NOMO-1 treated with dmso at 0.1 percent for 144 hours (cell line): ENCODE results near the gene ZNF77.
"Not testable (repeated sequence)": the region's sequence is repeated elsewhere in the genome, so short reads cannot be mapped to it uniquely, and the experiment has no call there.

Source experiments
- DNase-seq: peaks from one replicate; lab custom pipeline; 2025; ENCODE audit not compliant: unreplicated experiment; lab: John Stamatoyannopoulos, UW

ZNF77 gene

GRCh38 chr19:2944775-2945574 is at the start of gene ZNF77:
Gene ZNF77, minus strand, starts transcription at chr19:2944971. Its CDS starts 131 bp downstream, at chr19:2944840.
- DNase-seq: peak; percentile 97

DNA sequence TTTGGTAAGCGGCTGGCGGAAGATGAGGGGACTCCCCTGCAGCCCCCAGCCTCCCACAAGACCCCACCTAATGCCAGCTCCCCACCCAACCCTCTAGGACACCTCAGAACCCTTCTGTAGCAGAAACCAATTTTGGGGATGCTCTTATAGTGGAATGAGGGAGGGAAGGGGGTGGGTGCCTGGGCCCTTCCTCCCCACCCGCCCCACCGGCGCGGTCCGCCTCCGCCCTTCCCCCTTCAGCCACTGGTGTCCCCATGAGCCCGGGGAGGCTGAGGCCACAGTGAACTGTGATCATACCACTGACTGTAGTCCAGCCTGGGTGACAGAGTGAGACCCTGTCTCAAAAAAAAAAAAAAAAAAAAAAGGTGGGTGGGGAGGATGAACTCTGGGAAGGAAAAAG is 48.8 kb upstream of the ZNF77 start:
- DNase-seq: no peak

- DNase-seq: no peak
Measured at GRCh38 chr19:2992958-2993357, 48.2 kb upstream of the ZNF77 start.

DNA sequence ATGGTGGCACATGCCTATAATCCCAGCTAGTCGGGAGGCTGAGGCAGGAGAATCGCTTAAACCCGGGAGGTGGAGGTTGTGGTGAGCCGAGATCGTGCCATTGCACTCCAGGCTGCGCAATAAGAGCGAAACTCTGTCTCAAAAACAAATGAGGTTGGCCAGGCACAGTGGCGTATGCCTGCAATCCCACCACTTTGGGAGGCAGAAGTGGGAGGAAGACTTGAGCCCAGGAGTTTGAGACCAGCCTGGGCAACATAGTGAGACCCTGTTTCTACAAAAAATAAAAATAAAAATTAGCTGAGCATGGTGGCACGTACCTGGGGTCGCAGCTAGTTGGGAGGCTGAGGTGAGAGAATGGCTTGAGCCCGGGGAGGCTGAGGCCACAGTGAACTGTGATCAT is 47.6 kb upstream of the ZNF77 start:
- not testable (repeated sequence) for DNase-seq

DNA sequence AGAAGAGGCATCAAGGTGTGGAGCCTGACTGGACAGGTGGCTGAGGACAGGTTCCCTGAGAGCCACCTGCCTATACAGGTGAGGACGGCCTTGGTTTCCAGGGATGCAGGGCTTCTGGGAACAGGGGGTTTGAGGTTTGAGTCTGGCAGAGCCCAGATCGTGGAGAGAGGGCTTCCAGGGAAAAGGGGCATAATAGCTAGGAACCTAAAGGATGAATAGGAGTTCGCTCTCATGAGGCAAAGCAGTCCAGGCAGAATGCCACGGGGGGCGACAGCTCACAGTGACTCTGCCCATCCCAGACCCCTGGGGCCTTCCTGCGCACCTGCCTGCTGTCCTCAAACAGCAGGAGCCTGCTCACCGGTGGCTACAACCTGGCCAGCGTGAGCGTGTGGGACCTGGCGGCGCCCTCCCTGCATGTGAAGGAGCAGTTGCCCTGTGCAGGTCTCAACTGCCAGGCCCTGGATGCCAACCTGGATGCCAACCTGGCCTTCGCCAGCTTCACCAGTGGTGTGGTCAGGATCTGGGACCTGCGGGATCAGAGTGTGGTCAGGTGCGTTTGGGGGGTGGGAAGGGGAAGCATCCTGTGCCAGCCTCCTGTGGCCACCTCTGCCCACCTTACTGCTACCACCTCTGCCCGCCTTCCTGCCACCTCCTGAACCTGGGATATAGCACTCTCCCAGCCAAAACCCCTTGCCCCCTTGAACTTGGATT is 44.6 kb upstream of the ZNF77 start:
- DNase-seq: no peak

GRCh38 chr19:2988568-2988967 is 43.8 kb upstream of the ZNF77 start:
- no peak for DNase-seq

DNA sequence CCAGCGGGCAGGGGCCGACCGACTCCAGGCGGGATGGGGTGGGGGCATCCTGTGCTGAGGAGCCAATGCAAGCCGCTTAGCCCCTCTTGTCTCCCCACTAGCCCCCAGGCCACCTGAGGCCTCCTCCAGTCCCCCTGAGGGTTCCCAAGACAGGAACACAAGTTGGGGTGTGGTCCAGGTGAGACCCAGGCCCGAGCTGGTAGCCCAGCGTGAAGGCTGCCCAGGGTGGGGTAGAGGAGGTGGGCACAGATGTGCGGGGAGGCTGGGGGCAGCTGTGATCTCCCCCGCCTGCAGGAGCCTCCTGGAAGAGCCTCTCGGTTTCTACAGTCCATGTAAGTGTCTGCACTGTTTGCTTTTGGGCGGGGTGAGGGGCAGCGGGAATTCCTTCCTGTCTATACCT is 43.0 kb upstream of the ZNF77 start:
- DNase-seq: no peak

GRCh38 chr19:2986951-2987524 is 42.3 kb upstream of the ZNF77 start:
- no peak for DNase-seq

DNA sequence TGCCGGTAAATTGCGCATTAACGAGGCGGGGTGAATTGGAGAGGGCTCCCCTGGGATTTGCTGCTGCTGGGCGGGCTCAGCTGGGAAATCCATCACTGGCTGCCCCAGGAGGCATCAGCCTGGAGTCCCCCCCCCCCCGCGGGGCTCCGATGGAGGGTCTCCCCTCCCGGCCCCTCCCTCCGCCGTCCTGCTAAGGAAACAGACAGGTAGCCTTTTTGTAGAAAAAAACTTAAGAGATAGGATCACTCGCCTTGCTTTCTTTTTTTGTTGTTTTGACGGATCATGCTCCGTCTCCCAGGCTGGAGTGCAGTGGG is 39.4 kb upstream of the ZNF77 start:
- no peak for DNase-seq

DNA sequence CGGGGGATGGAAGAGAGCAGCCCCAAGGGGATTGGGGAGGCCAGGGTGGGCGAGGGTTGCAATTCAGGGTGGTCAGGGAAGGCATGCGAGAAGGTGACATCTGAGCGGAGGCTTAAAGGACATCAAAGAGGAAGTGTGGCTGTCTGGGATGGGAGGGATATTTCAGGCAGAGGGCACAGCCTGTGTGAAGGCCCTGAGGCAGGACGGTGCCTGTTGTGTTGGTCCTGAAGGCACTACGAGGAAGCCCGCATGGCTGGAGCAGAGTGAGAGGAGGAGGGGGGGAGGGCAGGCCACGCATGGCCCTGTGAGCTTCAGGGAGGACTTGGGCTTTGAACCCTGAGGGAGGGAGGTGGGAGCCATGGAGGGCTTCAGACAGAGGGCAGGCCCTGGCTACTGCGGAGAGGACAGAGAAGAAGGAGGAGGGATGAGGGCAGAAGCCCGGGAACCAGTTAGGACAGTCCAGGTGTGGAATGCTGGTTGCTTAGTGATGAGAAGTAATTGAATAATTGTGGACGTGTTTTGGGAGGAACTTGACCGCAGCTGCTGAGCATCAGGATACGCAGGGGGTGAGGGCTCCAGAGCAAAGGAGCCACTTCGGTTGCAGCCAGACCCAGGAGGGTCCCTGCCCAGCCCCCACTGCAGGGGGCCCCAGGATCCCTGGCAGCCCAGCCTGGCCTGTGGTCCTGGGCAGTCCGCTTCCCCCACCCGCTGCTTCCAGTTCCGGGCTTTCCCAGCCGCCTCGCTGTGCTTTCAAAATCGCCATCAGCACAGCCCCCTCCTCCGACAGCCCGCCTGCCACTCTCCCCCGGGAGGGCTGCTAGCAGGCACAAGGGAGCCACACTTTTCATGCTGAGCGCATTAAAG is 38.8 kb upstream of the ZNF77 start:
- DNase-seq: no peak

DNA sequence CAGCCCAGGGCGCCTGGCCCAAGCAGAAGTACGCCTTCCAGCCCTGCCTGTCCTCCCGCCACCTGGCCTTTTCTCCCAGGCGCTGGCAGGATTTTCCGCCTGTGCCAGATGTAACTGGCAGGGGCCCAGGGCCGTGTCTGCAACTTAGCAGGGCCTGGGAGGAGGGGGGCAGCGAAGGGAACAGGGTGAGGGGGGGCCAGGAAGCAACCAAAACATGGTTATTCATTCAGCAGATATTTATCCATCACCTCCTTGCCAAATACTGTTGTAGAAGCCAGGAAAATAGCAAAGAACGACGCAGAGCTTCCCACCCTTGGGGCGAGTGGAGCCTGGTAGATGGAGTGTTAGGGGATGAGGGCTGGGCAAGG is 38.2 kb upstream of the ZNF77 start:
- no peak for DNase-seq

DNA sequence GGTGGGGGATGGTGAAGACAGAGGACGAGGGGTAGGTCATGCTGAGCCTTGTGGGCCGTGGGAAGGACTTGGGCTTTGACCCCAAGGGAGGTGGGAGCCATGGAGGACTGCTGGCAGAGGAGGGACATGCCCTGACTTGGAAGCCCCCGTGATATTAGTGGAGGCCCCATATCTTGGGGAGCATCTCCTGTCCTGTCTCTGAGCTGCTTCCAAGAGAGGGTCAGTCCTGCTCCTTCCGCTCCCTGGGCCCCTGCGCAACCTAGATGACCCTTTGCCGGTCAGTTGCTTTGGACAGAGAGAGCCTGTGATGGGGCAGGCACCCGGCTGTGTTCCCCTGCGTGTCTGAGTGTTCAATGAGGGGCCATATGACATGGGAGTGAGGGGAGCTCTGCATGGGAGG is 37.8 kb upstream of the ZNF77 start:
- no peak for DNase-seq

DNA sequence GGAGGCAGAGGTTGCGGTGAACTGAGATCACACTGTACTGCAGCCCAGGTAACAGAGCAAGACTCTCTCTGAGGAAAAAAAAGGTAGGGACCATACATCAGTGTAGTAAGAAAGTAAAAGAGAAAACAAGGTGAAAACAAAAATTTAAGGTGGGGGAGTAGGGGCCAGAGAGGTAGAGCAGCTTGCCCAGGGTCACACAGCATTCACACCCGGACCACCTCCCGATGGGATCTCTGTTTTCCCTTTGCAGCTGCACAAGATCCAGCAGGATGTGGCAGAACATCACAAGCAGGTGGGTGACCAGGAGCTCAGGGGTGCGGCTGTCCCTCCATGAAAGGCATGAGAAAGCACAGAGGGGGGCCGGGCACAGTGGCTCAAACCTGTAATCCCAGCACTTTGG is 37.1 kb upstream of the ZNF77 start:
- DNase-seq: no peak

- DNase-seq: no peak
Measured at GRCh38 chr19:2978772-2979171, 34.0 kb upstream of the ZNF77 start.

GRCh38 chr19:2978166-2978767 is 33.5 kb upstream of the ZNF77 start:
- DNase-seq: no peak

DNA sequence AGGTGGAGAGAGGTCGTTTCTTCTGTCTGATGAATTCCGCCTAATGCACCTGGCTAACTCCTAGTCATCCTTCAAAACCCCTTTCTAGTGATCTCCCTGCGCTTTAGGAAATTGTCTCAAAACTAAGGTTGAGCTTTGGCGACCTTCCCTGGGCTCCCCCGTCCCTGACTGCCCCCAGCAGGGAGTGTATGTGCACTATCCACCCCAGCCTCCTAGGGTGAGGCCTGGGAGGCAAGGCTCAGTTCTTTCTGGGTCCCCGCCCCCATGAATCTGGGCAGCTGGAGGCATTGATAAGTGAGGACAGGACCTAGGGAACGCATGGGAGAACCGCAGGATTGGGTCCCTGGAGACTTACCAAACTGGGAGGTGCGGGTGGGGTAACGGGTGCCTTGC is 33.0 kb upstream of the ZNF77 start:
- no peak for DNase-seq

- DNase-seq: peak; percentile 95
Measured at GRCh38 chr19:2977001-2977745, 32.4 kb upstream of the ZNF77 start, which contains the start of gene TLE6. Gene TLE6, plus strand, starts transcription at chr19:2977564. Its CDS starts 670 bp downstream, at chr19:2978234.

GRCh38 chr19:2976609-2977000 is 31.8 kb upstream of the ZNF77 start:
- DNase-seq: no peak

GRCh38 chr19:2974342-2975041 is 29.7 kb upstream of the ZNF77 start:
- DNase-seq: no peak

DNA sequence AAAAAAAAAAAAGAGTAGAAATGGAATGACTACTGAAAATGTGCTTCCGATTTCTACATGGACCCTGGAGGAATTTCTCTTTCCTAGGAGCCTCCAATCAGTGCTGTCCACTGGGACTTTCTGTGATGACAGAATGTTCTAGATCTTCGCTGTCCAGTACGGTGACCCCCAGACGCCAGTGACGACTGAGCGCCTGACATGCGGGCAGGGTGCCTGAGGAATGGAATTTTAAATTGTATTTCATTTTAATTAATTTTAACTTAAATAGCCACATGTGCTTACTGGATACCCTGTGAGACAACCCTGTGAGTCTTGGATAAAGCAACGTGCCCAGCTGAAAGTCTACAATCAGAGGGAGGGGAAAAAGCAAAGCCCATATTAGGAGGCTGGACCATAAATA is 28.5 kb upstream of the ZNF77 start:
- no peak for DNase-seq
